K562 (cell line): ENCODE results near the gene MICU2. TPM values are rescaled to one million over a fixed set of nuclear protein-coding genes. Genes with fewer than 3 reads are reported as not detected.
A peak's percentile ranks its signal among the peaks of the same experiment; 100 is the strongest.

Experiments used
- BDP1 ChIP-seq: IDR thresholded peaks from 3 replicates; pipeline ENCODE4 v1.6.1; 2011; ENCODE audit not compliant: insufficient read length, insufficient read depth
- CEBPG ChIP-seq, 3 experiments: fragments of 200-800 bp in 1 of 3; sonication (Bioruptor generic) in 1 of 3; sonication (generic) in 1 of 3; formaldehyde crosslinking in 1 of 3; IDR thresholded peaks in 2 of 3; conservative IDR thresholded peaks in 1 of 3; 2 replicates each; pipeline versions ENCODE4 v1.6.1 to v1.8.0; 2016 to 2022; ENCODE audit warnings: missing compliant biosample characterization in 2 of 3, missing genetic modification characterization in 2 of 3, mild to moderate bottlenecking in 1 of 3, missing genetic modification reagents in 1 of 3
- FIP1L1 ChIP-seq: fragments of 200-400 bp; formaldehyde crosslinking; IDR thresholded peaks from 2 replicates; pipeline ENCODE4 v1.6.1; 2018; ENCODE audit warnings: mild to moderate bottlenecking, low read depth, low read length; ENCODE audit not compliant: poor library complexity, severe bottlenecking
- HIVEP1 ChIP-seq: fragments of 250-450 bp; sonication (Bioruptor Pico); IDR thresholded peaks from 2 replicates; pipeline ENCODE4 v1.4.0; 2020; ENCODE audit warnings: mild to moderate bottlenecking
- KDM2B ChIP-seq: fragments of 250-450 bp; sonication (Bioruptor Pico); IDR thresholded peaks from 2 replicates; pipeline ENCODE4 v1.8.0; 2021; ENCODE audit warnings: mild to moderate bottlenecking, moderate library complexity
- KLF10 ChIP-seq: fragments of 250-450 bp; sonication (Bioruptor Pico); IDR thresholded peaks from 2 replicates; pipeline ENCODE4 v1.6.1; 2021; ENCODE audit warnings: matching md5 sums
- MED1 ChIP-seq: sonication (generic); formaldehyde crosslinking; IDR thresholded peaks from 2 replicates; pipeline ENCODE4 v1.8.1; 2023; ENCODE audit warnings: missing genetic modification reagents, borderline replicate concordance
- NR2C1 ChIP-seq, 2 experiments: fragments of 450-650 bp; IDR thresholded peaks; 2 replicates each; pipeline ENCODE4 v1.6.1; 2017; ENCODE audit warnings: mild to moderate bottlenecking in 2 of 2, antibody characterized with exemption in 1 of 2, inconsistent platforms in 1 of 2, missing compliant biosample characterization in 1 of 2, missing genetic modification characterization in 1 of 2
- RAD21 ChIP-seq, 2 experiments: fragments of 250-450 bp in 1 of 2; fragments of 450-650 bp in 1 of 2; sonication (Bioruptor Pico) in 1 of 2; formaldehyde crosslinking in 1 of 2; IDR thresholded peaks in 1 of 2; conservative IDR thresholded peaks in 1 of 2; 2 replicates each; pipeline versions ENCODE4 v1.4.0 to v1.8.0; 2020 to 2022; ENCODE audit warnings: mild to moderate bottlenecking in 2 of 2, moderate library complexity in 1 of 2
- SRSF1 ChIP-seq: fragments of 200-400 bp; formaldehyde crosslinking; IDR thresholded peaks from 2 replicates; pipeline ENCODE4 v1.6.1; 2017; ENCODE audit warnings: mild to moderate bottlenecking, low read depth, low read length, moderate library complexity
- STAG1 ChIP-seq: sonication (generic); formaldehyde crosslinking; IDR thresholded peaks from 2 replicates; pipeline ENCODE4 v1.5.0; 2020; ENCODE audit warnings: missing genetic modification reagents, borderline replicate concordance
- TAF7 ChIP-seq: fragments of 450-650 bp; IDR thresholded peaks from 2 replicates; pipeline ENCODE4 v1.6.1; 2016; ENCODE audit warnings: missing genetic modification characterization, missing compliant biosample characterization
- THRAP3 ChIP-seq: fragments of 450-650 bp; IDR thresholded peaks from 2 replicates; pipeline ENCODE4 v1.6.1; 2016; ENCODE audit warnings: mild to moderate bottlenecking, inconsistent platforms, borderline replicate concordance
- ZFX ChIP-seq: sonication (generic); formaldehyde crosslinking; IDR thresholded peaks from 2 replicates; pipeline ENCODE4 v1.8.0; 2022; ENCODE audit warnings: mild to moderate bottlenecking, missing genetic modification reagents, moderate library complexity
- ZNF133 ChIP-seq: fragments of 250-450 bp; sonication (Bioruptor Pico); IDR thresholded peaks from 2 replicates; pipeline ENCODE4 v1.4.0; 2020; ENCODE audit warnings: mild to moderate bottlenecking
- ZNF143 ChIP-seq: sonication (generic); formaldehyde crosslinking; IDR thresholded peaks from 2 replicates; pipeline ENCODE4 v1.9.0; 2022; ENCODE audit warnings: mild to moderate bottlenecking, missing genetic modification reagents
- ZNF146 ChIP-seq: IDR thresholded peaks from one replicate; pipeline ENCODE4 v1.6.1; 2018; ENCODE audit warnings: missing compliant biosample characterization; ENCODE audit not compliant: unreplicated experiment
- ZNF551 ChIP-seq: fragments of 250-450 bp; sonication (Bioruptor Pico); IDR thresholded peaks from 2 replicates; pipeline ENCODE4 v1.5.0; 2021; ENCODE audit warnings: mild to moderate bottlenecking, moderate library complexity
- polyA plus RNA-seq, 8 experiments: library from polyadenylated mRNA; depleted of rRNA in 4 of 8; stranded (reverse) in 5 of 8; unstranded in 3 of 8; fragments of >200 nt; fragmentation: Nextera tagmentation in 2 of 8; fragmentation: Illumina TruSeq in 1 of 8; extraction: Ambion mirVana in 2 of 8; extraction: Trizol in 1 of 8; gene quantifications; 2 replicates each; pipeline versions ENCODE4 v1.2.1 to v1.2.3, GENCODE V29; 2011 to 2014; ENCODE audit warnings: inconsistent platforms in 1 of 8, missing spikeins in 1 of 8
- total RNA-seq, 7 experiments: library from RNA; depleted of rRNA in 6 of 7; stranded (reverse); fragments of >200 nt in 6 of 7; fragmentation: Illumina TruSeq in 2 of 7; extraction: Trizol in 2 of 7; gene quantifications; 2 replicates each; pipeline versions ENCODE4 v1.2.1 to v1.2.3, GENCODE V29; 2011 to 2021; ENCODE audit warnings: low replicate concordance in 1 of 7
- TF ChIP-seq, protein P1 (sequence below), 2 experiments: fragments of 150-350 bp in 1 of 2; IDR thresholded peaks; 2 replicates each; pipeline ENCODE4 v1.6.1; 2012 to 2016; ENCODE audit warnings: low read depth in 2 of 2, low read length in 2 of 2, mild to moderate bottlenecking in 1 of 2, moderate library complexity in 1 of 2
- TF ChIP-seq, protein P2 (sequence below): sonication (generic); formaldehyde crosslinking; IDR thresholded peaks from 2 replicates; pipeline ENCODE4 v1.5.0; 2020; ENCODE audit warnings: missing genetic modification reagents

The MICU2 gene
- total and polyA plus RNA-seq, 9 of the 15 experiments (the other 6 are each of a cell fraction or from before 2014, with no cell fraction given), result 9.1 to 41.8 (median 33.4) TPM

DNA sequence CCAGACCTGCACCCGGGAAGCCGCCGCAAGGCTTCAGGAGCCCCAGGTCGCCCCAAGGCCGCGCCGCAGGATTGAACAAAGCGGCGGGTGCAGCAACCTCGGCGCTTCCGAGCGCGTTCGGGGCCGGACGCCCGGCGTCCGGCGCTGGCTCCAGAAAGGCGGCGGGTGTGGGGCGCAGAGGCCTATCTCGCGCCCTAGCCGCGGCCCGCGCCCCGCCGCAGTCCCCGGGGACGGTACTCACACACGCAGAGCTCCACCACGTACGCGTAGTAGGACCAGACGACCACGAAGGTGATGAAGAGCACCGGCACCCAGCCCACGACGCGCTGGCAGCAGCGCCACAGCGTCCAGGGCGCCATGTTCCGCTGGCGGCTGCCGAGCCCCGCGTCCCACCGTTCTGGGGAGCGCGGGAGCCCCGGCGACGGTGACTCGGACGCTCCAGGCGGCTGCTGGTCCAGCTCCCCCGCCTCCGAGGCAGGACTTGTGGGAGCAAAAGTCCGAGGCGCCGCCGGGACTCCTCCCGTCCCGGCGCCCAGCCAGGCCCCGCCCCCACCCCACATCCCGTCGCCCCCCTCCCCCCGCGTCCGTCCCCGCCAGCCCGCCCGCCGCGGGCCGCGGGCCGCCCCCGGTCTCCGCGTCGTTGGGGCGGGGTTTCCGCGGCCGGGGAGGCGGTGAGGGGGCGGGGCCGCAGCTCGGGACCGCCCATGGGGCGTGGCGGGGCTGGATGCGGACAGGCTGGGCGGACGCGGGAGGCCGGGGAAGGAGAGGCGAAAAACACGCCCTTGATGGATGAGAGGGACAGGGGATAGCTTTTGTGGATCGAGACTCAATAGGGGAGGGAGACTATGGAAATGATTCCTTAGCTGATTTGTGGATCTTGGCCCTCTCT is 144.9 kb downstream of the MICU2 start, which contains the start of gene ZDHHC20 (continued):
- TF ChIP-seq, protein P1, sequence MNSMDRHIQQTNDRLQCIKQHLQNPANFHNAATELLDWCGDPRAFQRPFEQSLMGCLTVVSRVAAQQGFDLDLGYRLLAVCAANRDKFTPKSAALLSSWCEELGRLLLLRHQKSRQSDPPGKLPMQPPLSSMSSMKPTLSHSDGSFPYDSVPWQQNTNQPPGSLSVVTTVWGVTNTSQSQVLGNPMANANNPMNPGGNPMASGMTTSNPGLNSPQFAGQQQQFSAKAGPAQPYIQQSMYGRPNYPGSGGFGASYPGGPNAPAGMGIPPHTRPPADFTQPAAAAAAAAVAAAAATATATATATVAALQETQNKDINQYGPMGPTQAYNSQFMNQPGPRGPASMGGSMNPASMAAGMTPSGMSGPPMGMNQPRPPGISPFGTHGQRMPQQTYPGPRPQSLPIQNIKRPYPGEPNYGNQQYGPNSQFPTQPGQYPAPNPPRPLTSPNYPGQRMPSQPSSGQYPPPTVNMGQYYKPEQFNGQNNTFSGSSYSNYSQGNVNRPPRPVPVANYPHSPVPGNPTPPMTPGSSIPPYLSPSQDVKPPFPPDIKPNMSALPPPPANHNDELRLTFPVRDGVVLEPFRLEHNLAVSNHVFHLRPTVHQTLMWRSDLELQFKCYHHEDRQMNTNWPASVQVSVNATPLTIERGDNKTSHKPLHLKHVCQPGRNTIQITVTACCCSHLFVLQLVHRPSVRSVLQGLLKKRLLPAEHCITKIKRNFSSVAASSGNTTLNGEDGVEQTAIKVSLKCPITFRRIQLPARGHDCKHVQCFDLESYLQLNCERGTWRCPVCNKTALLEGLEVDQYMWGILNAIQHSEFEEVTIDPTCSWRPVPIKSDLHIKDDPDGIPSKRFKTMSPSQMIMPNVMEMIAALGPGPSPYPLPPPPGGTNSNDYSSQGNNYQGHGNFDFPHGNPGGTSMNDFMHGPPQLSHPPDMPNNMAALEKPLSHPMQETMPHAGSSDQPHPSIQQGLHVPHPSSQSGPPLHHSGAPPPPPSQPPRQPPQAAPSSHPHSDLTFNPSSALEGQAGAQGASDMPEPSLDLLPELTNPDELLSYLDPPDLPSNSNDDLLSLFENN (IDR thresholded peaks at IDR 0.05; ENCODE audit: low read depth in 2 of 2, low read length in 2 of 2), result no peak
- TF ChIP-seq ZNF551 (CRISPR knock-in tag) (no peak), ZNF143 (CRISPR knock-in tag) (no peak), THRAP3 (no peak), ZNF133 (CRISPR knock-in tag) (no peak), KDM2B (no peak), TAF7 (tag) (no peak), NR2C1 (IDR thresholded peaks at IDR 0.05) (no peak), NR2C1 (tag; IDR thresholded peaks at IDR 0.05) (no peak), MED1 (CRISPR knock-in tag) (no peak), HIVEP1 (CRISPR knock-in tag) (no peak), RAD21 (CRISPR knock-in tag; conservative IDR thresholded peaks at IDR 0.05 in 1 of 2, IDR thresholded peaks at IDR 0.05 in 1 of 2) (no peak), SRSF1 (no peak), STAG1 (CRISPR knock-in tag) (no peak), CEBPG (CRISPR knock-in tag; IDR thresholded peaks at IDR 0.05) (peak; percentile 13; the same call in 1 of the 2 replicates), CEBPG (tag; conservative IDR thresholded peaks at IDR 0.05 in 1 of 2, IDR thresholded peaks at IDR 0.05 in 1 of 2) (no peak), KLF10 (CRISPR knock-in tag) (no peak), FIP1L1 (no peak), BDP1 (no peak), ZNF146 (CRISPR knock-in tag) (no peak), ZFX (peak; percentile 92)
- TF ChIP-seq, protein P2, sequence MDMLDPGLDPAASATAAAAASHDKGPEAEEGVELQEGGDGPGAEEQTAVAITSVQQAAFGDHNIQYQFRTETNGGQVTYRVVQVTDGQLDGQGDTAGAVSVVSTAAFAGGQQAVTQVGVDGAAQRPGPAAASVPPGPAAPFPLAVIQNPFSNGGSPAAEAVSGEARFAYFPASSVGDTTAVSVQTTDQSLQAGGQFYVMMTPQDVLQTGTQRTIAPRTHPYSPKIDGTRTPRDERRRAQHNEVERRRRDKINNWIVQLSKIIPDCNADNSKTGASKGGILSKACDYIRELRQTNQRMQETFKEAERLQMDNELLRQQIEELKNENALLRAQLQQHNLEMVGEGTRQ (CRISPR knock-in tag), result no peak
